Trophoblast cell (in vitro differentiated cells and primary cell): ENCODE data around the gene ADAMTSL5. TPM values are rescaled to one million over a fixed set of nuclear protein-coding genes. Genes with fewer than 3 reads are reported as not detected.

ENCODE experiments used
- DNase-seq, 2 donors: peaks; one replicate each; pipeline ENCODE4 v3.0.0-alpha.2; 2016
- H2AFZ ChIP-seq: 2 replicates; pipeline ENCODE4 v1.6.1; 2013; ENCODE audit warnings: low read length, moderate library complexity, mild to moderate bottlenecking; ENCODE audit not compliant: insufficient read depth, poor library complexity
- H2AK5ac ChIP-seq: 2 replicates; pipeline ENCODE4 v1.6.1; 2013; ENCODE audit warnings: mild to moderate bottlenecking, low read length
- H2BK120ac ChIP-seq: 2 replicates; pipeline ENCODE4 v1.6.1; 2013; ENCODE audit warnings: low read length, mild to moderate bottlenecking, moderate library complexity; ENCODE audit not compliant: insufficient read depth, poor library complexity
- H2BK12ac ChIP-seq: 2 replicates; pipeline ENCODE4 v1.6.1; 2013; ENCODE audit warnings: mild to moderate bottlenecking, low read length, moderate library complexity
- H2BK5ac ChIP-seq: 2 replicates; pipeline ENCODE4 v1.6.1; 2013; ENCODE audit warnings: low read length, low read depth, moderate library complexity, mild to moderate bottlenecking; ENCODE audit not compliant: poor library complexity
- H3K14ac ChIP-seq: 2 replicates; pipeline ENCODE4 v1.6.1; 2013; ENCODE audit warnings: mild to moderate bottlenecking, low read length
- H3K18ac ChIP-seq: 2 replicates; pipeline ENCODE4 v1.6.1; 2013; ENCODE audit warnings: mild to moderate bottlenecking, low read length
- H3K23ac ChIP-seq: 2 replicates; pipeline ENCODE4 v1.6.1; 2013; ENCODE audit warnings: low read length
- H3K27ac ChIP-seq: 2 replicates; pipeline ENCODE4 v1.5.1; 2013; ENCODE audit warnings: low read depth, mild to moderate bottlenecking, inconsistent platforms, low read length, moderate library complexity
- H3K27me3 ChIP-seq: 2 replicates; pipeline ENCODE4 v1.6.1; 2013; ENCODE audit warnings: inconsistent platforms, mild to moderate bottlenecking, low read length, moderate library complexity; ENCODE audit not compliant: insufficient read depth
- H3K36me3 ChIP-seq, 2 experiments: 1 replicate in 1 of 2; 2 replicates in 1 of 2; pipeline ENCODE4 v1.6.1; 2013; ENCODE audit warnings: low read length in 2 of 2, mild to moderate bottlenecking in 2 of 2, moderate library complexity in 1 of 2; ENCODE audit not compliant: insufficient read depth in 2 of 2, control insufficient read depth in 1 of 2
- H3K4ac ChIP-seq: 2 replicates; pipeline ENCODE4 v1.6.1; 2013; ENCODE audit warnings: low read depth, mild to moderate bottlenecking, low read length, moderate library complexity
- H3K4me1 ChIP-seq, 2 experiments: 1 replicate in 1 of 2; 2 replicates in 1 of 2; pipeline ENCODE4 v1.6.1; 2013; ENCODE audit warnings: low read length in 2 of 2, mild to moderate bottlenecking in 2 of 2, moderate library complexity in 1 of 2; ENCODE audit not compliant: insufficient read depth in 2 of 2, control insufficient read depth in 1 of 2
- H3K4me2 ChIP-seq: 2 replicates; pipeline ENCODE4 v1.6.1; 2013; ENCODE audit warnings: inconsistent platforms, mild to moderate bottlenecking, low read length, moderate library complexity
- H3K4me3 ChIP-seq: 2 replicates; pipeline ENCODE4 v1.5.1; 2013; ENCODE audit warnings: mild to moderate bottlenecking, low read depth, low read length, inconsistent platforms
- H3K79me1 ChIP-seq: one replicate; pipeline ENCODE4 v1.6.1; 2013; ENCODE audit warnings: low read length
- H3K79me2 ChIP-seq: 2 replicates; pipeline ENCODE4 v1.6.1; 2013; ENCODE audit warnings: low read length, mild to moderate bottlenecking; ENCODE audit not compliant: control insufficient read depth, insufficient read depth, poor library complexity
- H3K9ac ChIP-seq: 2 replicates; pipeline ENCODE4 v1.6.1; 2013; ENCODE audit warnings: mild to moderate bottlenecking, low read length
- H3K9me3 ChIP-seq: 2 replicates; pipeline ENCODE4 v1.6.1; 2013; ENCODE audit warnings: low read depth, mild to moderate bottlenecking, control low read depth, inconsistent platforms, low read length; ENCODE audit not compliant: insufficient read depth
- H4K12ac ChIP-seq: 2 replicates; pipeline ENCODE4 v1.6.1; 2013; ENCODE audit warnings: low read depth, mild to moderate bottlenecking, low read length, moderate library complexity
- H4K8ac ChIP-seq: 2 replicates; pipeline ENCODE4 v1.6.1; 2013; ENCODE audit warnings: low read depth, mild to moderate bottlenecking, low read length, moderate library complexity
- H4K91ac ChIP-seq: one replicate; pipeline ENCODE4 v1.6.1; 2013; ENCODE audit warnings: low read depth, mild to moderate bottlenecking, low read length, moderate library complexity
- WGBS: extraction: QIAGEN DNeasy Blood & Tissue Kit; methylation state at CpG from one replicate; pipeline ENCODE4 v1.1.7; 2013; ENCODE audit warnings: missing lambda C conversion rate; ENCODE audit not compliant: insufficient read length, insufficient coverage; ENCODE audit errors: extremely low coverage; 5-methylcytosine and 5-hydroxymethylcytosine counted together
- polyA plus RNA-seq: library from polyadenylated mRNA; stranded (reverse); fragments of 200-250 nt; gene quantifications from 2 replicates; pipeline ENCODE4 v1.2.3, GENCODE V29; 2013

Gene ADAMTSL5
- polyA plus RNA-seq = 7.5 and 7.6 TPM in 2 replicates

- Histone ChIP-seq H2AK5ac (peak within 1 kb of the TSS; percentile 45), H4K91ac (peak within 1 kb of the TSS; percentile 77), H3K9ac (peak within 1 kb of the TSS; percentile 61), H3K23ac (no peak within 1 kb of the TSS), H3K18ac (peak within 1 kb of the TSS; percentile 41), H3K14ac (peak within 1 kb of the TSS; percentile 55), H3K4me1 (peaks cover 0 to 4% of the 10 kb centered on the region in 2 experiments), H3K4me3 (peak within 1 kb of the TSS; percentile 64), H2AFZ (peak within 1 kb of the TSS; percentile 77), H3K79me2 (peaks cover 1% of the 10 kb centered on the region), H4K8ac (peak within 1 kb of the TSS; percentile 83), H2BK120ac (peak within 1 kb of the TSS; percentile 21), H2BK12ac (no peak within 1 kb of the TSS), H3K27me3 (no peaks in the 10 kb centered on the region), H3K4ac (peak within 1 kb of the TSS; percentile 42), H3K27ac (no peak within 1 kb of the TSS), H3K4me2 (peak within 1 kb of the TSS; percentile 77), H2BK5ac (peak within 1 kb of the TSS; percentile 39), H3K79me1 (peaks cover 10% of the 10 kb centered on the region), H4K12ac (peak within 1 kb of the TSS; percentile 12), H3K36me3 (no peaks in the 10 kb centered on the region), H3K9me3 (peaks cover 11% of the 10 kb centered on the region)
- DNase-seq = peak; percentile 57 to 82
- WGBS = no CpG with 5 or more reads among the region's 78 CpGs
These were observed at the start of gene ADAMTSL5 for GRCh38 chr19:1512671-1513498. TSS of gene ADAMTSL5 (minus strand) at chr19:1513019. CDS start at chr19:1510943, 2,076 bp downstream.

GRCh38 chr19:1561236-1561842 lies 48.5 kb upstream of the ADAMTSL5 start:
- H2AK5ac ChIP-seq = no peak overlapping the region
- no peak overlapping the region for H3K14ac ChIP-seq
- no peak overlapping the region for H3K4me3 ChIP-seq
- no CpG with 5 or more reads among the region's 17 CpGs for WGBS
- H2BK5ac ChIP-seq = no peak overlapping the region
- no peak overlapping the region for H3K23ac ChIP-seq
- H4K8ac ChIP-seq = no peak overlapping the region
- peak overlapping the region; percentile 97 for H3K4ac ChIP-seq
- H3K9ac ChIP-seq = no peak overlapping the region
- no peak for DNase-seq
- H2AFZ ChIP-seq = no peak overlapping the region
- no peak overlapping the region for H3K27ac ChIP-seq
- H3K79me2 ChIP-seq = peaks cover 43% of the 10 kb centered on the region
- no peak overlapping the region for H2BK12ac ChIP-seq
- peaks cover 65 to 68% of the 10 kb centered on the region in 2 experiments for H3K36me3 ChIP-seq
- H4K91ac ChIP-seq = no peak overlapping the region
- H3K4me1 ChIP-seq = peaks cover 8 to 11% of the 10 kb centered on the region in 2 experiments
- H3K79me1 ChIP-seq = peaks cover 7% of the 10 kb centered on the region
- no peak overlapping the region for H2BK120ac ChIP-seq
- H3K9me3 ChIP-seq = no peaks in the 10 kb centered on the region
- no peak overlapping the region for H3K18ac ChIP-seq
- H3K4me2 ChIP-seq = no peak overlapping the region
- H3K27me3 ChIP-seq = no peaks in the 10 kb centered on the region
- H4K12ac ChIP-seq = no peak overlapping the region

- Histone ChIP-seq H3K23ac (no peak overlapping the region), H2BK120ac (no peak overlapping the region), H3K9me3 (no peaks in the 10 kb centered on the region), H3K4me3 (no peak overlapping the region), H2BK5ac (no peak overlapping the region), H3K18ac (no peak overlapping the region), H3K79me1 (no peaks in the 10 kb centered on the region), H2AFZ (no peak overlapping the region), H3K27ac (no peak overlapping the region), H4K8ac (no peak overlapping the region), H3K4me2 (no peak overlapping the region), H2BK12ac (no peak overlapping the region), H3K9ac (no peak overlapping the region), H3K27me3 (no peaks in the 10 kb centered on the region), H3K4me1 (peaks cover 0 to 4% of the 10 kb centered on the region in 2 experiments), H4K12ac (no peak overlapping the region), H3K4ac (peak overlapping the region; percentile 97), H4K91ac (no peak overlapping the region), H3K36me3 (peaks cover 68% of the 10 kb centered on the region in 2 experiments), H3K14ac (no peak overlapping the region), H3K79me2 (peaks cover 33% of the 10 kb centered on the region), H2AK5ac (no peak overlapping the region)
- DNase-seq = no peak
- WGBS = no CpG with 5 or more reads among the region's 25 CpGs
These were observed 47.6 kb upstream of the ADAMTSL5 start for GRCh38 chr19:1560286-1560882.

- Histone ChIP-seq H2BK5ac (no peak overlapping the region), H2BK120ac (no peak overlapping the region), H4K8ac (no peak overlapping the region), H3K4me1 (peaks cover 0 to 4% of the 10 kb centered on the region in 2 experiments), H2AFZ (no peak overlapping the region), H3K4ac (peak overlapping the region; percentile 21), H3K4me3 (no peak overlapping the region), H3K27ac (no peak overlapping the region), H3K79me2 (peaks cover 19% of the 10 kb centered on the region), H3K79me1 (no peaks in the 10 kb centered on the region), H2AK5ac (no peak overlapping the region), H3K4me2 (no peak overlapping the region), H3K9ac (no peak overlapping the region), H3K23ac (no peak overlapping the region), H2BK12ac (no peak overlapping the region), H3K9me3 (no peaks in the 10 kb centered on the region), H4K12ac (no peak overlapping the region), H3K14ac (no peak overlapping the region), H3K18ac (no peak overlapping the region), H3K36me3 (peaks cover 65 to 68% of the 10 kb centered on the region in 2 experiments), H4K91ac (no peak overlapping the region), H3K27me3 (no peaks in the 10 kb centered on the region)
- no peak for DNase-seq
- no CpG with 5 or more reads among the region's 12 CpGs for WGBS
These were observed 45.7 kb upstream of the ADAMTSL5 start for GRCh38 chr19:1558552-1558951.
